NT2/D1 (cell line): Measurements from ENCODE around the gene GRPR.

Experiments
- DNase-seq: peaks from one replicate; pipeline ENCODE4 v3.0.0-alpha.2; 2011; ENCODE audit warnings: low read depth, low spot score
- H3K27me3 ChIP-seq: 2 replicates; pipeline ENCODE4 v1.6.0; 2011; ENCODE audit warnings: mild to moderate bottlenecking; ENCODE audit not compliant: insufficient read length, insufficient read depth
- H3K36me3 ChIP-seq: 2 replicates; pipeline ENCODE4 v1.6.1; 2011; ENCODE audit warnings: mild to moderate bottlenecking, low read length, mixed read lengths; ENCODE audit not compliant: insufficient read depth, insufficient read length
- H3K4me1 ChIP-seq: 2 replicates; pipeline ENCODE4 v1.5.1; 2011; ENCODE audit not compliant: insufficient read depth, insufficient read length
- H3K4me3 ChIP-seq: 2 replicates; pipeline ENCODE4 v1.5.1; 2011; ENCODE audit warnings: low read depth; ENCODE audit not compliant: insufficient read length
- H3K9ac ChIP-seq: 2 replicates; pipeline ENCODE4 v1.6.0; 2011; ENCODE audit warnings: low read depth; ENCODE audit not compliant: insufficient read length
- H3K9me3 ChIP-seq: 2 replicates; pipeline ENCODE4 v1.5.1; 2011; ENCODE audit warnings: mild to moderate bottlenecking, low read length; ENCODE audit not compliant: insufficient read depth
- SUZ12 ChIP-seq: IDR thresholded peaks from 2 replicates; pipeline ENCODE4 v1.6.1; 2011; ENCODE audit not compliant: insufficient read length, insufficient read depth; ENCODE audit errors: extremely low read depth
- YY1 ChIP-seq: IDR thresholded peaks from 2 replicates; pipeline ENCODE4 v1.6.1; 2011; ENCODE audit not compliant: insufficient read length, insufficient read depth
- ZNF274 ChIP-seq: IDR thresholded peaks from 2 replicates; pipeline ENCODE4 v1.6.1; 2011; ENCODE audit warnings: mild to moderate bottlenecking, low read depth, low read length

GRPR gene

GRCh38 chrX:16162391-16162790, 39.0 kb downstream of the GRPR start:
- no peaks in the 10 kb centered on the region for H3K36me3 ChIP-seq

GRCh38 chrX:16164748-16165147, 41.4 kb downstream of the GRPR start:
- H3K27me3 ChIP-seq: no peaks in the 10 kb centered on the region
- DNase-seq: no peak
- H3K36me3 ChIP-seq: no peaks in the 10 kb centered on the region
- no peak overlapping the region for H3K9ac ChIP-seq
- TF ChIP-seq YY1 (no peak), ZNF274 (no peak), SUZ12 (no peak)
- H3K4me3 ChIP-seq: no peak overlapping the region
- peaks cover 44% of the 10 kb centered on the region; the same call in 1 of the 2 replicates for H3K9me3 ChIP-seq
- H3K4me1 ChIP-seq: no peaks in the 10 kb centered on the region

More at GRCh38 chrX:16162391-16162790, 39.0 kb downstream of the GRPR start:
- no peak for DNase-seq
- Histone ChIP-seq H3K9me3 (peaks cover 45% of the 10 kb centered on the region), H3K4me3 (no peak overlapping the region), H3K4me1 (no peaks in the 10 kb centered on the region), H3K9ac (no peak overlapping the region), H3K27me3 (no peaks in the 10 kb centered on the region)
- TF ChIP-seq SUZ12: no peak
- no peak for TF ChIP-seq ZNF274
- TF ChIP-seq YY1: no peak

- DNase-seq: no peak
- Histone ChIP-seq H3K9me3 (peaks cover 35% of the 10 kb centered on the region; the same call in 1 of the 2 replicates), H3K27me3 (no peaks in the 10 kb centered on the region), H3K4me1 (no peaks in the 10 kb centered on the region), H3K36me3 (no peaks in the 10 kb centered on the region), H3K4me3 (no peak within 1 kb of the TSS), H3K9ac (no peak within 1 kb of the TSS)
- no peak for TF ChIP-seq YY1
- no peak for TF ChIP-seq SUZ12
- no peak for TF ChIP-seq ZNF274
Observed at GRCh38 chrX:16167181-16167580, 43.8 kb downstream of the GRPR start, which contains the start of gene MAGEB17. TSS of gene MAGEB17 (plus strand) at chrX:16167481. CDS start at chrX:16170383, 2,902 bp downstream.

GRCh38 chrX:16171039-16171438, 47.7 kb downstream of the GRPR start:
- H3K4me1 ChIP-seq: no peaks in the 10 kb centered on the region
- no peak overlapping the region for H3K4me3 ChIP-seq
- H3K36me3 ChIP-seq: no peaks in the 10 kb centered on the region
- no peak for DNase-seq
- H3K9ac ChIP-seq: no peak overlapping the region
- TF ChIP-seq YY1 (no peak), ZNF274 (no peak), SUZ12 (no peak)
- peaks cover 10% of the 10 kb centered on the region; the same call in 1 of the 2 replicates for H3K9me3 ChIP-seq
- no peaks in the 10 kb centered on the region for H3K27me3 ChIP-seq

DNA sequence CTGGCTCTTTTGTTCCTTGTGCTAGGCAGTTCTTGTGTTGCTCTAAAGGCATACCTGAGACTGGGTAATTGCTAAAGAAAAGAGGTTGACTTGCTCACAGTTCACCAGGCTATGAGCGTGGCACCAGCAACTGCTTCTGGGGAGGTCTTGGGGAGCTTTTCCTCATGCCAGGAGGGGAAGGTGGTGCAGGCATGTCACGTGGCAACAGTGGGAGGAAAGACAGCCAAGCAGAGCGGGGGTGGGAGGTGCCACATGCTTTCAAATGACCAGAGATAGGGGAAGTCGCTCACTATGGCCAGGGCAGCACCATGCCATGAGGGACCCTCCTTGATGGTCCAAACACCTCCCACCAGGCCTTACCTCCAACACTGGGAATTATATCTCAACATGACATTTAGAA, 48.6 kb downstream of the GRPR start:
- no peak for DNase-seq
- Histone ChIP-seq H3K4me1 (no peaks in the 10 kb centered on the region), H3K4me3 (no peak overlapping the region), H3K27me3 (no peaks in the 10 kb centered on the region), H3K9me3 (peaks cover 7% of the 10 kb centered on the region), H3K36me3 (no peaks in the 10 kb centered on the region), H3K9ac (no peak overlapping the region)
- TF ChIP-seq ZNF274: no peak
- no peak for TF ChIP-seq YY1
- no peak for TF ChIP-seq SUZ12

- no peak for DNase-seq
- Histone ChIP-seq H3K4me1 (no peaks in the 10 kb centered on the region), H3K4me3 (no peak overlapping the region), H3K9ac (no peak overlapping the region), H3K9me3 (peaks cover 3% of the 10 kb centered on the region), H3K36me3 (no peaks in the 10 kb centered on the region), H3K27me3 (no peaks in the 10 kb centered on the region)
- TF ChIP-seq SUZ12 (no peak), YY1 (no peak), ZNF274 (no peak)
Observed at GRCh38 chrX:16172391-16172790, 49.0 kb downstream of the GRPR start.

DNA sequence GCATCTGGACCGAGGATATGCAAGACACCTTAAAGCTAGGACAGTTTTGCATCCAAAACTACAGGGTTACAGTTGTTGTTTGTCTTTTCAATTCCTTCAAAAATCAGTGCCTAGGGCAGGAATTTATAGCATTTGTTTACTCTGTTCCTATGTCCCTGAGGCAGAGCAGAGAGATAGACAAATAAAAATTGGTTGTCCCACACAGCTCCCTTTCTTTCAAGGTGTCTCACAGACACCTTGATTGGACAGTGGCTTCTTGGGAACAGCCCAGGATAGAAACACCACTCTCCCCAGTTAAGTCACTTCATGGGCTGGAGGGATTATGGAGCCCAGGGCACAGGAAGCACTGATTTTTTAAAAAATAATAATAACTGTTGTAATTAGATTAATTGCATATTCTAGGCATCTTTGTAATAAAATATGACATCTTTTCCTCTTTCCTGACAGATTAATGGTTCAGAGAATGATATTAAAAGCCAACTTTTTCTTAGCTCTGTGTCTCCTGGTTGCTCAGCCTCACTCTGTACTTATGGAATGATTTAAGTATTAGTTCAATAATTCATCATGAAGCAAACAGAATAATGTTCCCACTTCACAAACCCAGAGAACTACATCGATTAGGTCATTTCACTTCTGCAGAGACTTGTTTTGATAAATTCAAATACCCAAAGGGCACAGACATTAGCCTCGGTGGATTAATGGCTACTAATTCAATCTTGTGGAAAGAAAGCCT, 52.1 kb downstream of the GRPR start:
- no peak overlapping the region for H3K9ac ChIP-seq
- no peaks in the 10 kb centered on the region for H3K27me3 ChIP-seq
- no peak for TF ChIP-seq ZNF274
- TF ChIP-seq SUZ12: no peak
- TF ChIP-seq YY1: no peak
- no peaks in the 10 kb centered on the region for H3K4me1 ChIP-seq
- DNase-seq: no peak
- H3K36me3 ChIP-seq: no peaks in the 10 kb centered on the region
- H3K9me3 ChIP-seq: peaks cover 8% of the 10 kb centered on the region
- H3K4me3 ChIP-seq: no peak overlapping the region
